HEK293T (cell line): Measurements from ENCODE around the gene PRKD2.

Source experiments
- CTCF ChIA-PET: fragments of 350-600 bp; formaldehyde crosslinking; extraction: SDS; loops from one replicate; lab custom pipeline; 2021; ENCODE audit warnings: antibody characterized with exemption, inconsistent platforms; lab: Yijun Ruan, JAX
- POLR2A ChIA-PET: fragments of 350-600 bp; formaldehyde crosslinking; extraction: SDS; loops from one replicate; lab custom pipeline; 2020; ENCODE audit warnings: antibody characterized with exemption, inconsistent platforms; lab: Yijun Ruan, JAX
- DNase-seq: peaks from one replicate; pipeline ENCODE4 v3.0.0; 2012; ENCODE audit warnings: mixed read lengths; ENCODE audit errors: extremely low spot score
- ARNT ChIP-seq: fragments of 450-650 bp; IDR thresholded peaks from 2 replicates; pipeline ENCODE4 v1.6.1; 2017; ENCODE audit warnings: mild to moderate bottlenecking
- BHLHE40 ChIP-seq: fragments of 450-650 bp; IDR thresholded peaks from 2 replicates; pipeline ENCODE4 v1.6.1; 2016; ENCODE audit warnings: mild to moderate bottlenecking, moderate library complexity, borderline replicate concordance
- CTBP1 ChIP-seq: fragments of 450-650 bp; IDR thresholded peaks from 2 replicates; pipeline ENCODE4 v1.6.1; 2016; ENCODE audit warnings: borderline replicate concordance
- ELF4 ChIP-seq: fragments of 450-650 bp; IDR thresholded peaks from 2 replicates; pipeline ENCODE4 v1.6.1; 2017; ENCODE audit warnings: antibody characterized with exemption
- FOXA1 ChIP-seq: fragments of 450-650 bp; IDR thresholded peaks from 2 replicates; pipeline ENCODE4 v1.6.1; 2016; ENCODE audit warnings: mild to moderate bottlenecking
- FOXK2 ChIP-seq: fragments of 450-650 bp; IDR thresholded peaks from 2 replicates; pipeline ENCODE4 v1.6.1; 2016; ENCODE audit warnings: mild to moderate bottlenecking
- FOXM1 ChIP-seq: fragments of 450-650 bp; IDR thresholded peaks from 2 replicates; pipeline ENCODE4 v1.6.1; 2017; ENCODE audit warnings: mild to moderate bottlenecking, borderline replicate concordance
- HDGF ChIP-seq: fragments of 450-650 bp; IDR thresholded peaks from 2 replicates; pipeline ENCODE4 v1.6.1; 2017; ENCODE audit warnings: antibody characterized with exemption, borderline replicate concordance
- L3MBTL2 ChIP-seq: fragments of 450-650 bp; conservative IDR thresholded peaks from 2 replicates; pipeline ENCODE4 v1.6.1; 2016; ENCODE audit warnings: mild to moderate bottlenecking
- LEF1 ChIP-seq: fragments of 450-650 bp; IDR thresholded peaks from 2 replicates; pipeline ENCODE4 v1.6.1; 2017; ENCODE audit warnings: mild to moderate bottlenecking, borderline replicate concordance
- NFRKB ChIP-seq: fragments of 450-650 bp; IDR thresholded peaks from 2 replicates; pipeline ENCODE4 v1.6.1; 2016; ENCODE audit warnings: mild to moderate bottlenecking, moderate library complexity
- PKNOX1 ChIP-seq: fragments of 450-650 bp; IDR thresholded peaks from 2 replicates; pipeline ENCODE4 v1.6.1; 2016
- SP1 ChIP-seq: fragments of 450-650 bp; IDR thresholded peaks from 2 replicates; pipeline ENCODE4 v1.6.1; 2017
- SUZ12 ChIP-seq: fragments of 450-650 bp; IDR thresholded peaks from 2 replicates; pipeline ENCODE4 v1.6.1; 2016; ENCODE audit warnings: mild to moderate bottlenecking
- TARDBP ChIP-seq: fragments of 450-650 bp; IDR thresholded peaks from 2 replicates; pipeline ENCODE4 v1.6.1; 2016
- ZNF384 ChIP-seq: fragments of 450-650 bp; IDR thresholded peaks from 2 replicates; pipeline ENCODE4 v1.6.1; 2016

PRKD2 gene

GRCh38 chr19:46678110-46678732, 38.7 kb downstream of the PRKD2 start:
- TF ChIP-seq LEF1 = no peak
- no peak for TF ChIP-seq CTBP1
- TF ChIP-seq NFRKB = no peak
- TF ChIP-seq PKNOX1 = no peak
- no peak for TF ChIP-seq BHLHE40
- TF ChIP-seq L3MBTL2 = no peak
- peak; percentile 79 for DNase-seq
- ChIA-PET POLR2A (no interaction called here), CTCF (interaction anchor here (0.7 kb wide), 1 partner anchor 16 kb away, joined by 3 read pairs; no protein-coding TSS in a partner anchor)

GRCh38 chr19:46674416-46675178, 42.3 kb downstream of the PRKD2 start:
- CTCF ChIA-PET = no interaction called here
- peak; percentile 51 for DNase-seq
- POLR2A ChIA-PET = no interaction called here
- TF ChIP-seq FOXM1 = no peak
- TF ChIP-seq SUZ12 = no peak
- TF ChIP-seq SP1 = no peak
- no peak for TF ChIP-seq FOXK2
- no peak for TF ChIP-seq TARDBP
- TF ChIP-seq FOXA1 = no peak
- TF ChIP-seq BHLHE40 = no peak
- TF ChIP-seq L3MBTL2 = no peak
- TF ChIP-seq ZNF384 = no peak

GRCh38 chr19:46670813-46671212, 46.1 kb downstream of the PRKD2 start:
- no peak for DNase-seq
- no peak for TF ChIP-seq PKNOX1
- TF ChIP-seq ARNT = no peak
- no peak for TF ChIP-seq L3MBTL2
- TF ChIP-seq FOXK2 = no peak
- TF ChIP-seq LEF1 = no peak
- no peak for TF ChIP-seq SP1
- TF ChIP-seq ZNF384 = no peak
- TF ChIP-seq NFRKB = no peak
- TF ChIP-seq BHLHE40 = no peak
- no peak for TF ChIP-seq TARDBP
- TF ChIP-seq CTBP1 = no peak
- TF ChIP-seq FOXA1 = no peak
- no peak for TF ChIP-seq HDGF
- no peak for TF ChIP-seq FOXM1
- TF ChIP-seq ELF4 = no peak
- TF ChIP-seq SUZ12 = no peak
- ChIA-PET POLR2A (no interaction called here), CTCF (interaction anchor here (2.2 kb wide), 1 partner anchor 9 kb away, joined by 9 read pairs; no protein-coding TSS in a partner anchor)

GRCh38 chr19:46668662-46669061, 48.3 kb downstream of the PRKD2 start:
- CTCF ChIA-PET = no interaction called here
- POLR2A ChIA-PET = interaction anchor here (0.6 kb wide), 1 partner anchor 1894 kb away, joined by 3 read pairs; no protein-coding TSS in a partner anchor
- TF ChIP-seq ZNF384 = no peak
- TF ChIP-seq L3MBTL2 = no peak
- no peak for TF ChIP-seq LEF1
- no peak for TF ChIP-seq TARDBP
- no peak for TF ChIP-seq SP1
- no peak for TF ChIP-seq CTBP1
- no peak for TF ChIP-seq FOXA1
- no peak for TF ChIP-seq BHLHE40
- no peak for TF ChIP-seq FOXM1
- no peak for TF ChIP-seq ARNT
- no peak for TF ChIP-seq SUZ12
- no peak for TF ChIP-seq PKNOX1
- TF ChIP-seq NFRKB = no peak
- no peak for TF ChIP-seq ELF4
- TF ChIP-seq HDGF = no peak
- TF ChIP-seq FOXK2 = no peak
- DNase-seq = no peak

- ChIA-PET POLR2A (interaction anchor here (1.6 kb wide), 1 partner anchor 64 kb away, joined by 4 read pairs; the partner anchor contains the start of gene CALM3), CTCF (no interaction called here)
- no peak for TF ChIP-seq SP1
- DNase-seq = no peak
Observed at GRCh38 chr19:46665072-46665471, 51.8 kb downstream of the PRKD2 start.
